ENCODE results near the gene MRPS18C.

Gene MRPS18C

DNA sequence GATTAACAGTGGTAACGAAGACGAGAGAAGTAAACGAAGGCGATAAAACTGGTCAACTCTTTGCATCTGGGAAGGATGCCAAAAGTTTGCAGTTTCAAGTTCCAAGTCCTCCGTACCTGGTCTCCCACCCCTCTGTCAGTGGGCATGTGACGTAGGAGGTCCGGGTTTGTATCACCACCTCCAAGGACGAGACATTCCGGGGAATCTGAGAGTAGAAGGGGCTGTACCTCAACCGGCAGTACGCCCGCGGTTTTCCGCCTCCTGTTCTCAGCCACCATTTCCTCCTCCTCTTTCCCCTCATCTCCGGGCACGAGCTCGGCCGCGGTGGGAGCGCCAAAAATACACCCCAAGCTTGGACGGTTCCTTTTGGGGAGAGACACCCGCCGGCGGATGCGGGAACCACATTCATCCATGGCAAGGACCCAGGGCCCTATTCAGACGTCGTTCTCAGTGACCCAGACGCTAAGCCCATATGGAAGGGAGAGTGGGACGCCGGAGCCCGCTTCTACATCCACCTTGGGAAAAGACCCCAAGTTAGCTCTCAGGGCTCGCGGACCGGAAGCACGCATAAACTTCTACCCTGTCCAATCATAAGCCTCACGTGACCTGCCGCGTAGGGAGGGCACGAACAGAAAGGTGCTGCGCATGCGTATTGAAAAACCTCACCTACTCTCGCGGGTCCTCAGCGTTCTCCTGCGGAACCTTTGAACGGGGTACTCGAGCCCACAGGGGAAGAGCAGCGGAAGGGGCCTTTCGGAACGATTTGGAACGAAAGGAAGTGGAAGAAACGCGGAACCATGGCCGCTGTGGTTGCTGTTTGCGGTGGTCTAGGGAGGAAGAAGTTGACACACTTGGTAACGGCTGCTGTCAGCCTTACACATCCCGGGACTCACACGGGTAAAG is at the start of gene MRPS18C, which contains the start of gene HELQ:
TSS of gene MRPS18C (plus strand) at position 778 of the 903 bp plus-strand sequence. CDS start at position 798, 20 bp downstream.
TSS of gene HELQ (minus strand) at position 543 of the 903 bp plus-strand sequence. CDS start at position 413, 130 bp downstream.
- peak within 1 kb of the TSS; percentile 95 for H3K4me3 ChIP-seq (replicated peaks; ENCODE audit: low read depth, low read length)
- TF ChIP-seq, protein P1, sequence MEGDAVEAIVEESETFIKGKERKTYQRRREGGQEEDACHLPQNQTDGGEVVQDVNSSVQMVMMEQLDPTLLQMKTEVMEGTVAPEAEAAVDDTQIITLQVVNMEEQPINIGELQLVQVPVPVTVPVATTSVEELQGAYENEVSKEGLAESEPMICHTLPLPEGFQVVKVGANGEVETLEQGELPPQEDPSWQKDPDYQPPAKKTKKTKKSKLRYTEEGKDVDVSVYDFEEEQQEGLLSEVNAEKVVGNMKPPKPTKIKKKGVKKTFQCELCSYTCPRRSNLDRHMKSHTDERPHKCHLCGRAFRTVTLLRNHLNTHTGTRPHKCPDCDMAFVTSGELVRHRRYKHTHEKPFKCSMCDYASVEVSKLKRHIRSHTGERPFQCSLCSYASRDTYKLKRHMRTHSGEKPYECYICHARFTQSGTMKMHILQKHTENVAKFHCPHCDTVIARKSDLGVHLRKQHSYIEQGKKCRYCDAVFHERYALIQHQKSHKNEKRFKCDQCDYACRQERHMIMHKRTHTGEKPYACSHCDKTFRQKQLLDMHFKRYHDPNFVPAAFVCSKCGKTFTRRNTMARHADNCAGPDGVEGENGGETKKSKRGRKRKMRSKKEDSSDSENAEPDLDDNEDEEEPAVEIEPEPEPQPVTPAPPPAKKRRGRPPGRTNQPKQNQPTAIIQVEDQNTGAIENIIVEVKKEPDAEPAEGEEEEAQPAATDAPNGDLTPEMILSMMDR (IDR thresholded peaks at IDR 0.05; ENCODE audit: low read length, missing control alignments): peak; percentile 24
- DNase-seq (ENCODE audit: low read depth): peak; percentile 100

DNA sequence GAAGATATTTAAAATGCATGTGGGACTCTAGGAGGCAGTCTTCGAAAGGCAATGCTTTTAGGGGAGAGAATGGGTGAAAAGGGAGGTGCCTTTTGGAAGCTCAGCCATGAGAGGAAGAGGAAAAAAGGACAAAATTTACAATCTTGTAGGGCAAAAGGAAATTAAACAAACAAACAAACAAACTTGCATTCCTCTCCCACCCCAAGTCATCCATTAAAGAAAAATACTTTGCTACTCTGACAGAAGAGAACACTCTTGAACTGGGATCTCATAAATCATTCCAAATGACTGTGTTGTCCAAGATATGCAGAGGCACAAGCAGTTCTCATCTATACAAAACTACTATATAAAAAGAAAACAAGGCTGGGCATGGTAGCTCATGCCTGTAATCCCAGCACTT is 47.0 kb upstream of the MRPS18C start:
- H3K4me3 ChIP-seq (replicated peaks; ENCODE audit: low read depth, low read length): no peak overlapping the region
- no peak for DNase-seq (ENCODE audit: low read depth)
- TF ChIP-seq, protein P1 (IDR thresholded peaks at IDR 0.05; ENCODE audit: low read length, missing control alignments): no peak

DNA sequence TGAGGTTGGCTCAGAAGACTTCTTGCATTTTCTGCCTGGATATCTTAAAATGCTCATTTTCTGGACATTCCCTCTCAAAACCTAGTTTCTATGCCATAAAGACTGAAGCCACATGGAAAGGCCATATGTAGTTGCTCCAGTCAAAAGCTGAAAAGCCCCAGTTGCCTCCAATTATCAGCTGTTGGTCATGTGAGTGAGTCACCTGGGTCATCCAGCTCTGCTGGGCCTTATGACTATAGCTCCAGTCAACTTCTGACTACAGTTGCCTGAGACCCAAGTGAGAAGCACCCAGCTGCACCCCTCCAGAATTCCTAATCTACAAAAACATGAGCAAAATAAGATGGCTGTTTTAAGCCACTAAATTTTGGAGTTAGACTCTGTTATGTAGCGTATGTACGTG is 42.2 kb upstream of the MRPS18C start:
- no peak overlapping the region for H3K4me3 ChIP-seq (replicated peaks; ENCODE audit: low read depth, low read length)
- TF ChIP-seq, protein P1 (IDR thresholded peaks at IDR 0.05; ENCODE audit: low read length, missing control alignments): no peak

DNA sequence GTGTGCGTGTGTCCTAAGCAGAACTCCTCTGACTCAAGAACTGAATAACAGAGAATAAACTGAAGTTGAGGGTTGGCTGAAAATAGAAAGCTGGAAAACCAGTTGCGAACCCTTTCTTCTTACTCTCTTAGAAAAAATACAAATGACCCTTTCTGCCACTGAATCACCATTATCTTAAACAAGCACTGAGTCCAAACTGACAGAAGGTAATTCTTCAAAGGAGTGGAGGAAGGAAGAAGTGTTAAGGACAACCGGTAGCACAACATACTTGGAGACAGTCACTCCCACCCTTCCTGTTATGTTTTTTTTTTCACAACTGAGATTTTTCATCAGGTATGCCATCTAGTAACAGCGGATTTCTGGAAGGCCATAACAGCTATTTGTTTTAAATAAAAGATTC is 38.3 kb upstream of the MRPS18C start:
- no peak for DNase-seq (ENCODE audit: low read depth)
- TF ChIP-seq, protein P1 (IDR thresholded peaks at IDR 0.05; ENCODE audit: low read length, missing control alignments): no peak
- no peak overlapping the region for H3K4me3 ChIP-seq (replicated peaks; ENCODE audit: low read depth, low read length)

More for the DNA sequence above, 42.2 kb upstream of the MRPS18C start:
- no peak for DNase-seq (ENCODE audit: low read depth)

DNA sequence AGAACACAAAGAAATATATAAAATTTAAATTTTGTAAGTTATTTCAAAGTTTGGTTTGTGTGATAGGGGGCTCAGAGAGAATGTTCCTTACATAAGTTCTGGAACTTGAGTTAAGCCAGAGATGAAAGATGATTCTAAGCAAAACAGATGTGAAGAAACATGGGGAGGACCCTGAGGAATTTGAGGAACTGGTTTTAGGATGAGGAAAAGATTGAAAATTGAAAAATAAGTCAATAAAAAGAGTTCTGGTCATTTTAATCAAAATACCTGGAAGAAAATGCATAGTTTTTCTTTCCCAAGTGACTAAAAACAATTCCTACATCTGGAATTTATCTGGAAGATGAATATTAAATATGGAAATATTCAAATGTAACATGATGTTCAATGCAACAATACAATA is 37.6 kb upstream of the MRPS18C start:
- DNase-seq (ENCODE audit: low read depth): no peak
- no peak overlapping the region for H3K4me3 ChIP-seq (replicated peaks; ENCODE audit: low read depth, low read length)
- TF ChIP-seq, protein P1 (IDR thresholded peaks at IDR 0.05; ENCODE audit: low read length, missing control alignments): no peak

DNA sequence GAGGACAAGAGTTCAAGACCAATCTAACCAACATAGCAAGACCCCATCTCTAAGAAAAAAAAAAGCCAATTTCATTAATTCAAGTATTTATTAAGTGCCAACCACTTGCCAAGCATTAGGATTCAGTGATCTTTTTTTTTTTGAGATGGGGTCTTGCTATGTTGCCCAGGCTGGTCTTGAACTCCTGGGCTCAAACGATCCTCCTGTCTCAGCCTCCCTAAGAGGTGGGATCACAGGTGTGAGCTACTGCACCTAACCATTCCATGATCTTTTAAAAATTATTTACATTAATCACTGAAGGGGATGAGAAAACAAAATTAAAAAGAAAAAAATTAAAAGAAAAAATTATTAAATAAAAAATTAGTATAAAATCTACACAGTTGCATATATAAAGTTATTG is 24.7 kb upstream of the MRPS18C start:
- no peak overlapping the region for H3K4me3 ChIP-seq (replicated peaks; ENCODE audit: low read depth, low read length)
- TF ChIP-seq, protein P1 (IDR thresholded peaks at IDR 0.05; ENCODE audit: low read length, missing control alignments): no peak
- DNase-seq (ENCODE audit: low read depth): no peak
